ENCODE measurements around the gene LARP4B. TPM values are rescaled to one million over a fixed set of nuclear protein-coding genes. Genes with fewer than 3 reads are reported as not detected.

The LARP4B gene
- total and polyA plus RNA-seq, 2 donors (not counting 3 experiments of a cell fraction or from before 2014, with no cell fraction given): 27.4 to 101 TPM

DNA sequence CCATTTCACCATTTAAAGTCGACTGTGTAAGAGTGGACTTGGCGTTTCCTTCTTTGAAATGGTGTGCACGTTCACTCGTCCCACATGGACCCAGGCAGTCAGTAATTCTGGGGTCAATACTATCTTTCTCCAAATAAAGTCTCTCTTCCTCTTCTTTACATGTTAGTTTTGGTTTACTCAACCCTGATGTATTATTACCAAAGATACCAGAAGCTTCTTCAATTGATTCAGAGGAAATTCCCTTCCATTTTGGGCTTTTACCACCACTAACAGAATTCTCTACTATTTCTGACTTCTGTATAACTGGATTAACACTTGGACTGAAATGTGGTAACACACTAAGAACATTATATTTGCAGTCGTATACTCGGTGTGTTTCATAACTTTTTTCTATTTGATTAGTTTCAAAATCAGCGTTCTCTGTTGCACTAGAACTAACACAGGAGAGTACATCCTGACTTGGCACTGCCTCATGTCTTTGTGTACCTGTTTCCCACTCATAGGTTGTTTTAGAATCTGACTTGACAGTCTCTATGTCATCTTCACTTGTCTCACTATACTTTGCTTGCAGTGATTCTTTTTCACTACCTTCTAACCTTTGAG lies 60.8 kb downstream of the LARP4B start:
- no peak for DNase-seq (ENCODE audit: low read depth, low spot score)
- no peak overlapping the region for H3K9ac ChIP-seq (replicated peaks; ENCODE audit: extremely low read depth, insufficient read depth, low read length)
- H3K27me3 ChIP-seq (ENCODE audit: control insufficient read depth in 2 of 2, insufficient read depth in 2 of 2, low read length in 2 of 2): no peaks in the 10 kb centered on the region
- POLR2A ChIA-PET: no interaction called here
- intact Hi-C loops (cut with micrococcal nuclease) (no loop called here), dilution Hi-C loops (cut with MboI; ENCODE audit: extremely low pct_ligation_motif_present, low sequenced_read_pairs) (no loop called here)
- peaks cover 0 to 25% of the 10 kb centered on the region in 2 experiments for H3K36me3 ChIP-seq (ENCODE audit: control insufficient read depth in 2 of 2, extremely low read depth in 1 of 2, insufficient read depth in 2 of 2, low read length in 2 of 2)
- no peak overlapping the region for H3K4me3 ChIP-seq (replicated peaks in 1 of 3; ENCODE audit: insufficient read depth in 1 of 3, low read depth in 1 of 3, low read length in 3 of 3)
- FAIRE-seq: no peak
- CTCF ChIA-PET: no interaction called here
- no peaks in the 10 kb centered on the region for H3K9me3 ChIP-seq (replicated peaks; ENCODE audit: control insufficient read depth, insufficient read depth, low read length)
- H3K79me2 ChIP-seq (ENCODE audit: control insufficient read depth, insufficient read depth, low read length): peaks cover 66% of the 10 kb centered on the region
- H3K9me1 ChIP-seq (replicated peaks; ENCODE audit: control insufficient read depth, extremely low read depth, insufficient read depth, low read length): no peaks in the 10 kb centered on the region
- no peaks in the 10 kb centered on the region for H3K4me1 ChIP-seq (ENCODE audit: control insufficient read depth, extremely low read depth, insufficient read depth, low read length)
- BruUV-seq (replicated peaks): no TSS peak
- no peak overlapping the region for H2AFZ ChIP-seq (ENCODE audit: low read depth, low read length)
- H3K27ac ChIP-seq (ENCODE audit: insufficient read depth, low read depth, low read length): no peak overlapping the region
- TF ChIP-seq, protein P1, sequence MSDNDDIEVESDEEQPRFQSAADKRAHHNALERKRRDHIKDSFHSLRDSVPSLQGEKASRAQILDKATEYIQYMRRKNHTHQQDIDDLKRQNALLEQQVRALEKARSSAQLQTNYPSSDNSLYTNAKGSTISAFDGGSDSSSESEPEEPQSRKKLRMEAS (IDR thresholded peaks at IDR 0.05; ENCODE audit: insufficient read depth, insufficient read length): no peak
- no peak for TF ChIP-seq EZH2 (IDR thresholded peaks at IDR 0.05; ENCODE audit: borderline replicate concordance, low read depth, low read length, severe bottlenecking)
- TF ChIP-seq CTCF (IDR thresholded peaks at IDR 0.05; ENCODE audit: extremely low read depth in 1 of 2, insufficient read depth in 1 of 2, low read depth in 1 of 2, low read length in 2 of 2): no peak
- no peak for TF ChIP-seq GATA2 (IDR thresholded peaks at IDR 0.05; ENCODE audit: insufficient read depth, insufficient read length, low read depth, low read length)
- TF ChIP-seq JUN (IDR thresholded peaks at IDR 0.05; ENCODE audit: borderline replicate concordance, insufficient read depth, insufficient read length, low read depth): no peak
- TF ChIP-seq POLR2AphosphoS5 (IDR thresholded peaks at IDR 0.05; ENCODE audit: insufficient read depth, low read depth, low read length): no peak
- no peak for TF ChIP-seq MYC (IDR thresholded peaks at IDR 0.05; ENCODE audit: low read depth, low read length)
- TF ChIP-seq POLR2A (IDR thresholded peaks at IDR 0.05; ENCODE audit: low read depth, low read length): no peak
- TF ChIP-seq FOS (IDR thresholded peaks at IDR 0.05; ENCODE audit: borderline replicate concordance, insufficient read depth, low read length): no peak
- no peak overlapping the region for H3K4me2 ChIP-seq (ENCODE audit: insufficient read depth, low read length)
- no peaks in the 10 kb centered on the region for H4K20me1 ChIP-seq (replicated peaks; ENCODE audit: control insufficient read depth, extremely low read depth, insufficient read depth, low read length)

Measured in endothelial cell of umbilical vein (primary cell).